Ovary (tissue), 3 donors: ENCODE results near the gene DPM1.

Experiments
- EP300 ChIP-seq: sonication (generic); formaldehyde crosslinking; IDR thresholded peaks from one replicate; pipeline ENCODE4 v1.6.1; 2017; ENCODE audit warnings: antibody characterized with exemption
- POLR2A ChIP-seq: fragments of 450-650 bp; IDR thresholded peaks from one replicate; pipeline ENCODE4 v1.6.1; 2017; ENCODE audit warnings: antibody characterized with exemption, mild to moderate bottlenecking, moderate library complexity
- TF ChIP-seq, protein P1 (sequence below), 3 donors: fragments of 450-650 bp in 2 of 3; fragments of 200-600 bp in 1 of 3; IDR thresholded peaks; one replicate each; pipeline versions ENCODE4 v1.5.1 to v1.8.0; 2016 to 2022; ENCODE audit warnings: antibody characterized with exemption in 3 of 3, mild to moderate bottlenecking in 1 of 3
- donor health status: DM: no; HTN: no; CAD: no.

DNA sequence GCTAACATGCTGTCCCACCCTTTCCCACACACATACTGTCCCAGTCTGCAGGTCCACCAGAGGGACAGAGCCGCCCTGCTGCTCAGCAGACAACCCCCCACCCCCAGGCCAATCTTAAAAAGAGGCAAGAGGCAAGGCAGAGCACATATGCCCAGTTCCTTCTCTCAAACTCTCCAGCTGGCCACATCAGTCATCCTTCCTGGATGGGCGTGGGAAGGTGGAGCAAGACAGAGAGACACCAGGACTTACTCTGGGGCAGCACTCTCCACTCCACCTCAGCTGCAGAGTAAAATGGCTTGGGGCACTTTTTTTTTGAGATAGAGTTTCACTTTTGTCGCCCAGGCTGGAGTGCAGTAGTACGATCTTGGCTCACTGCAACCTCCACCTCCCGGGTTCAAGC is 11.1 kb upstream of the DPM1 start:
- TF ChIP-seq, protein P1, sequence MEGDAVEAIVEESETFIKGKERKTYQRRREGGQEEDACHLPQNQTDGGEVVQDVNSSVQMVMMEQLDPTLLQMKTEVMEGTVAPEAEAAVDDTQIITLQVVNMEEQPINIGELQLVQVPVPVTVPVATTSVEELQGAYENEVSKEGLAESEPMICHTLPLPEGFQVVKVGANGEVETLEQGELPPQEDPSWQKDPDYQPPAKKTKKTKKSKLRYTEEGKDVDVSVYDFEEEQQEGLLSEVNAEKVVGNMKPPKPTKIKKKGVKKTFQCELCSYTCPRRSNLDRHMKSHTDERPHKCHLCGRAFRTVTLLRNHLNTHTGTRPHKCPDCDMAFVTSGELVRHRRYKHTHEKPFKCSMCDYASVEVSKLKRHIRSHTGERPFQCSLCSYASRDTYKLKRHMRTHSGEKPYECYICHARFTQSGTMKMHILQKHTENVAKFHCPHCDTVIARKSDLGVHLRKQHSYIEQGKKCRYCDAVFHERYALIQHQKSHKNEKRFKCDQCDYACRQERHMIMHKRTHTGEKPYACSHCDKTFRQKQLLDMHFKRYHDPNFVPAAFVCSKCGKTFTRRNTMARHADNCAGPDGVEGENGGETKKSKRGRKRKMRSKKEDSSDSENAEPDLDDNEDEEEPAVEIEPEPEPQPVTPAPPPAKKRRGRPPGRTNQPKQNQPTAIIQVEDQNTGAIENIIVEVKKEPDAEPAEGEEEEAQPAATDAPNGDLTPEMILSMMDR (IDR thresholded peaks at IDR 0.05), result no peak
- TF ChIP-seq POLR2A (no peak), EP300 (no peak)
